Right lobe of liver (tissue), 6 donors: ENCODE data around the gene RFX3. TPM values are rescaled to one million over a fixed set of nuclear protein-coding genes. Genes with fewer than 3 reads are reported as not detected.

Experiments used
- ATAC-seq, 4 donors: fragments of 200-7000 bp; cut with Tn5 transposase; one replicate each; pipeline ENCODE4 v1.9.1; 2020; ENCODE audit warnings: mild to moderate bottlenecking in 4 of 4, moderate library complexity in 4 of 4
- DNase-seq, 3 donors: peaks; one replicate each; pipeline ENCODE4 v3.0.0-alpha.2; 2020
- H3K27ac ChIP-seq, 3 donors: fragments of 200-600 bp; one replicate each; pipeline ENCODE4 v1.8.0; 2022
- H3K27me3 ChIP-seq, 2 donors: fragments of 200-600 bp; one replicate each; pipeline ENCODE4 v1.8.0; 2022
- H3K36me3 ChIP-seq, 4 donors: fragments of 200-600 bp; sonication (generic) in 1 of 4; one replicate each; pipeline versions ENCODE4 v1.5.1 to v1.8.0; 2017 to 2022; ENCODE audit warnings: control low read depth in 1 of 4
- H3K4me1 ChIP-seq, 4 donors: fragments of 200-600 bp; sonication (generic) in 1 of 4; one replicate each; pipeline versions ENCODE4 v1.5.1 to v1.8.0; 2017 to 2022; ENCODE audit warnings: control low read depth in 1 of 4
- H3K4me3 ChIP-seq, 3 donors: fragments of 200-600 bp; one replicate each; pipeline ENCODE4 v1.8.0; 2022
- H3K9me3 ChIP-seq, 4 donors: fragments of 200-600 bp; sonication (generic) in 1 of 4; one replicate each; pipeline versions ENCODE4 v1.5.1 to v1.8.0; 2017 to 2022; ENCODE audit warnings: control low read depth in 1 of 4
- POLR2A ChIP-seq: fragments of 450-650 bp; IDR thresholded peaks from one replicate; pipeline ENCODE4 v1.6.1; 2017; ENCODE audit warnings: antibody characterized with exemption, mild to moderate bottlenecking
- WGBS: methylation state at CpG from one replicate; pipeline ENCODE4 v1.1.6; 2018; ENCODE audit warnings: low coverage, low lambda C conversion rate; ENCODE audit not compliant: insufficient coverage; ENCODE audit errors: missing lambda C conversion rate; 5-methylcytosine and 5-hydroxymethylcytosine counted together
- intact Hi-C, 2 donors: fragments of 100-400 bp; cut with DNase I; formaldehyde crosslinking; loops; one replicate each; pipeline versions ENCODE4 v1.11.2 to v1.14.1; 2022
- total RNA-seq, 6 experiments: library from RNA; depleted of rRNA in 2 of 6; stranded (reverse); fragments of >200 nt in 2 of 6; fragmentation: NEBNext Ultra II Directional in 3 of 6; extraction: Animal tissue kit (Norgen Biotek cat#: 25700) in 3 of 6; gene quantifications; one replicate each; pipeline versions ENCODE4 v1.1.0 to v1.2.4, GENCODE V29; 2016 to 2023
- TF ChIP-seq, protein P1 (sequence below), 4 donors: fragments of 200-600 bp in 3 of 4; fragments of 450-650 bp in 1 of 4; IDR thresholded peaks; one replicate each; pipeline versions ENCODE4 v1.5.1 to v1.8.0; 2016 to 2022; ENCODE audit warnings: antibody characterized with exemption in 4 of 4, mild to moderate bottlenecking in 2 of 4
- donor health status: DM: no; HTN: yes; CAD: no.
- donor health status: DM: no; HTN: no; CAD: no.
- donor health status: DM: no; HTN: no; CAD: no.
- donor health status: DM: no; HTN: yes; CAD: no.
- donor health status: DM: no; HTN: yes; CAD: no.

The RFX3 gene
- total RNA-seq, 6 experiments from 2014 or later = 1.4 to 2.5 (median 1.8) TPM

DNA sequence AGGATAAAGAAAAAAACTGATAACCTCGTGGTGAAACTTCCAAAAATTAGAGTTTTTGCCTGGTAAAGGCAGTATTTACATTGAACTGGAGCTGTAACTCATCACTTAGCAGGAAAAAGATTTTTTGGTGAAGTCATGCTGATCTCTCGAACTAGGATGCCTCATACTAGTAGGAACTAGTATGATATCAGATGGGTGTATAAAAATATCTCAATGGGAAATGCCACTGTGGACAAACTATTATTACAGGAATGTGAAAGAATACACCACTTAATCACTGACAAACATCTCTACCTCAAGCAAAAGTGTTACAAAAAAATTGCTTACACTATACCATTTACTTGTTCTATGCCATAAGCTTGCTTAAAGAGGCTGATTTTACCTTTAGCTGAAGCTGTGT lies 28.4 kb downstream of the RFX3 start:
- Histone ChIP-seq H3K4me3 (no peak overlapping the region), H3K4me1 (no peaks in the 10 kb centered on the region), H3K36me3 (no peaks in the 10 kb centered on the region), H3K9me3 (no peaks in the 10 kb centered on the region), H3K27me3 (no peaks in the 10 kb centered on the region), H3K27ac (no peak overlapping the region)
- TF ChIP-seq, protein P1, sequence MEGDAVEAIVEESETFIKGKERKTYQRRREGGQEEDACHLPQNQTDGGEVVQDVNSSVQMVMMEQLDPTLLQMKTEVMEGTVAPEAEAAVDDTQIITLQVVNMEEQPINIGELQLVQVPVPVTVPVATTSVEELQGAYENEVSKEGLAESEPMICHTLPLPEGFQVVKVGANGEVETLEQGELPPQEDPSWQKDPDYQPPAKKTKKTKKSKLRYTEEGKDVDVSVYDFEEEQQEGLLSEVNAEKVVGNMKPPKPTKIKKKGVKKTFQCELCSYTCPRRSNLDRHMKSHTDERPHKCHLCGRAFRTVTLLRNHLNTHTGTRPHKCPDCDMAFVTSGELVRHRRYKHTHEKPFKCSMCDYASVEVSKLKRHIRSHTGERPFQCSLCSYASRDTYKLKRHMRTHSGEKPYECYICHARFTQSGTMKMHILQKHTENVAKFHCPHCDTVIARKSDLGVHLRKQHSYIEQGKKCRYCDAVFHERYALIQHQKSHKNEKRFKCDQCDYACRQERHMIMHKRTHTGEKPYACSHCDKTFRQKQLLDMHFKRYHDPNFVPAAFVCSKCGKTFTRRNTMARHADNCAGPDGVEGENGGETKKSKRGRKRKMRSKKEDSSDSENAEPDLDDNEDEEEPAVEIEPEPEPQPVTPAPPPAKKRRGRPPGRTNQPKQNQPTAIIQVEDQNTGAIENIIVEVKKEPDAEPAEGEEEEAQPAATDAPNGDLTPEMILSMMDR (IDR thresholded peaks at IDR 0.05) = no peak
- no peak for TF ChIP-seq POLR2A
- 89% methylated on average over 2 of the region's 2 CpGs for WGBS
- DNase-seq (no peak), ATAC-seq (no peak)
- intact Hi-C loops = no loop called here

DNA sequence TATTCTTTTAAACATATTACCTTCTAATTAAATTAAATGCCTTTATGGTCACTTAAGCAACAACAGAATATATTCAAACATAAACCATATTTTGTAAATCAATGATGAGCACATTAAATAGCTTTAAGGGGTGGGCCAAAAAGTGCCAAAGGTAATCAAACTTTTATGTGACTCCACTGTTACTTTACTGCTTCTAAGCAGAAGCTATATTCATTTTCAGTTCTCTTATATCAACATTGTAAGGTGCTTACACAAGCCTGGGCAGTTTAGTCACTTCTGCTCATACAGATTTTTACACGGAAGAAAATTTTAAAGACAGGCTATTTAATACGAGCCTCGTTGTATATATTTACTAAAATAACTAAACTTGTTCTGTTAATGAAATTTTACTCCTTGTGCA lies 29.9 kb downstream of the RFX3 start:
- intact Hi-C loops = no loop called here

DNA sequence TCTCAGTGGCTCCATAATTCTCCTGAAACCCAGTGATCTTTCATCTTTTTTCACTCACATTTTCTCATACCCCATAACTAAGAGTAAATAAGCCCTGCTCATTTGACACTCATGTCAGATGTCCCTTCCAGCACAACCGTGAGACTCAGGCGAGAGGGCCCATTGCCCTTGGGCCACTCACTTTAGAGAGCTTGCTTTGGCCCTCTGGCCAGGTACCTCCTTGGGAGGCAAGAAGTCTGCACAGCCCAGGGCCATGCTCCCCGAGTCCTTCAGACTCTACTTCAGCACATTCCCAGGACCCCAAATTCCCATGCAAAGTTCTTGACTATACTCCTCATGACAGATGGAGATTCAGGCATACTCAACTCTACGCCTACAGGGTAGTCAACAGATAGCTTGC lies 33.6 kb downstream of the RFX3 start:
- intact Hi-C loops = no loop called here
- ATAC-seq (no peak), DNase-seq (no peak)
- H3K27ac ChIP-seq = no peak overlapping the region
- no peaks in the 10 kb centered on the region for H3K27me3 ChIP-seq
- no peaks in the 10 kb centered on the region for H3K4me1 ChIP-seq
- 98% methylated on average over 4 of the region's 4 CpGs for WGBS
- H3K9me3 ChIP-seq = no peaks in the 10 kb centered on the region
- no peak overlapping the region for H3K4me3 ChIP-seq
- TF ChIP-seq, protein P1 (IDR thresholded peaks at IDR 0.05) = no peak
- TF ChIP-seq POLR2A = no peak
- no peaks in the 10 kb centered on the region for H3K36me3 ChIP-seq

More for the DNA sequence above, 29.9 kb downstream of the RFX3 start:
- TF ChIP-seq POLR2A = no peak
- TF ChIP-seq, protein P1 (IDR thresholded peaks at IDR 0.05) = no peak
- Histone ChIP-seq H3K27me3 (no peaks in the 10 kb centered on the region), H3K4me3 (no peak overlapping the region), H3K27ac (no peak overlapping the region), H3K36me3 (no peaks in the 10 kb centered on the region), H3K4me1 (no peaks in the 10 kb centered on the region), H3K9me3 (no peaks in the 10 kb centered on the region)
- 78% methylated on average over 3 of the region's 3 CpGs for WGBS
- DNase-seq = no peak
- no peak for ATAC-seq

DNA sequence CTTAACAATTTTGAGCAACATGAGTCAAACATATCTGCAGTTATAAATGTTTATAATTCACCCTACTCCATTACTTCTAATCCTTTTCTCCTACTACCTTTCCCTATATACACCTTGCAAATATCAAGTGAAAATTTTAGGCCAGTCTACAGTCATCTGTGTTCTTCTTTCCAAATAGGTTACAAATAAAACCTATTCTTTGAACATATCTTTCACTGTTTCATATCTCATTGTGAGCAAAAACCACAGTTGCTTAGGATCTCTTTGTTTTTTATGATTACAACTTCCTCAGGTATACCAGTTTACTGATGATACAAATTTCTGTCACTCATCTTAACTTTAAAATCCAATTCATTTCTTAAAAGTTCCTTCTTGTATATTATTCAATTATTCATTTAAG lies 34.4 kb downstream of the RFX3 start:
- intact Hi-C loops = no loop called here
- H3K4me1 ChIP-seq = no peaks in the 10 kb centered on the region
- H3K36me3 ChIP-seq = no peaks in the 10 kb centered on the region
- no peaks in the 10 kb centered on the region for H3K9me3 ChIP-seq
- DNase-seq = no peak
- TF ChIP-seq POLR2A = no peak
- TF ChIP-seq, protein P1 (IDR thresholded peaks at IDR 0.05) = no peak
- H3K27ac ChIP-seq = no peak overlapping the region
- H3K27me3 ChIP-seq = no peaks in the 10 kb centered on the region
- no peak overlapping the region for H3K4me3 ChIP-seq
- ATAC-seq = no peak

DNA sequence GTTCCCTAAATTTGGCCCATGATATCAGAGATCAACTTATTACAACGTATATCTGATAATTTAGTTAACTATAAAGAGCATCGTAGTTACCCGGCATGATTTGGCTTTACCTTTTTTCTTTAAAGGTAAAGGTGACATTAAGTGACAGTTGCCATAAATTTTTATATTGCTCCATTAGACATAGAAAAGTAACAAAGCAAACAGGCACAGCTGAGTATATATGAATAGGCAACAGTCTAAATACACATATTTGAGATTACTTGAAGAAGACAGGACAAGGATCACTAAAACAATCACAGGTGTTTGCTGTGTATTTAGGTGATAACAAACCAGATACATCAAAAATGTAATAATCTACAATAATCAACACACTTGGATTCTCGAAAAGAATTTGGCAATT lies 34.8 kb downstream of the RFX3 start:
- WGBS = 94% methylated on average over 4 of the region's 4 CpGs
- Histone ChIP-seq H3K36me3 (no peaks in the 10 kb centered on the region), H3K9me3 (no peaks in the 10 kb centered on the region), H3K27ac (no peak overlapping the region), H3K27me3 (no peaks in the 10 kb centered on the region), H3K4me3 (no peak overlapping the region), H3K4me1 (no peaks in the 10 kb centered on the region)
- intact Hi-C loops = no loop called here
- DNase-seq (no peak), ATAC-seq (no peak)
- TF ChIP-seq POLR2A = no peak
- TF ChIP-seq, protein P1 (IDR thresholded peaks at IDR 0.05) = no peak
